ENCODE measurements around the gene CTSA.

DNA sequence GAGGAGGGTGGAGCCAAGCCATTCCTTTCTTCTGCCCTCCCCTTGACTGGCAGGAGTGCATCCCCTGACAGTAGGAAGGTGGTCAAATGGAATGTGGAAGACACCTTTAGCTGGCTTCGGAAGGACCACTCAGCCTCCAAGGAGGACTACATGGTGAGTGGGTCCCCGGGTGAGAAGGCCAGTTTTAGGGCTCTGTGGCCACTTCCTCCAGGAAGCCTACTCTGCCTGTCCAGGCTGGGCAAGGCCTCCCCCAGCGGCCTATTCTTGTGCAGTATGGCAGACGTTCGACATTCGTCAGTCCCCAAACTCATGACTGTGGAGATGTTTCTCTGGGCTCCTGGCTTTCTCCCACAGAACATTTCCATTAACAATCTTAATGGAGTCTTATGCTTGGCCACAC is 52.5 kb downstream of the CTSA start:
- no peak for TF ChIP-seq CTCF (IDR thresholded peaks at IDR 0.05)
- TF ChIP-seq POLR2A (IDR thresholded peaks at IDR 0.05): no peak

Measured in thyroid gland (tissue), 4 donors.